ENCODE measurements around the gene CNTN4.

GRCh38 chr3:2477620-2478019 is 379.0 kb downstream of the CNTN4 start:
- TF ChIP-seq, protein P1, sequence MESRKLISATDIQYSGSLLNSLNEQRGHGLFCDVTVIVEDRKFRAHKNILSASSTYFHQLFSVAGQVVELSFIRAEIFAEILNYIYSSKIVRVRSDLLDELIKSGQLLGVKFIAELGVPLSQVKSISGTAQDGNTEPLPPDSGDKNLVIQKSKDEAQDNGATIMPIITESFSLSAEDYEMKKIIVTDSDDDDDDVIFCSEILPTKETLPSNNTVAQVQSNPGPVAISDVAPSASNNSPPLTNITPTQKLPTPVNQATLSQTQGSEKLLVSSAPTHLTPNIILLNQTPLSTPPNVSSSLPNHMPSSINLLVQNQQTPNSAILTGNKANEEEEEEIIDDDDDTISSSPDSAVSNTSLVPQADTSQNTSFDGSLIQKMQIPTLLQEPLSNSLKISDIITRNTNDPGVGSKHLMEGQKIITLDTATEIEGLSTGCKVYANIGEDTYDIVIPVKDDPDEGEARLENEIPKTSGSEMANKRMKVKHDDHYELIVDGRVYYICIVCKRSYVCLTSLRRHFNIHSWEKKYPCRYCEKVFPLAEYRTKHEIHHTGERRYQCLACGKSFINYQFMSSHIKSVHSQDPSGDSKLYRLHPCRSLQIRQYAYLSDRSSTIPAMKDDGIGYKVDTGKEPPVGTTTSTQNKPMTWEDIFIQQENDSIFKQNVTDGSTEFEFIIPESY (IDR thresholded peaks at IDR 0.05): no peak
- TF ChIP-seq, protein P2, sequence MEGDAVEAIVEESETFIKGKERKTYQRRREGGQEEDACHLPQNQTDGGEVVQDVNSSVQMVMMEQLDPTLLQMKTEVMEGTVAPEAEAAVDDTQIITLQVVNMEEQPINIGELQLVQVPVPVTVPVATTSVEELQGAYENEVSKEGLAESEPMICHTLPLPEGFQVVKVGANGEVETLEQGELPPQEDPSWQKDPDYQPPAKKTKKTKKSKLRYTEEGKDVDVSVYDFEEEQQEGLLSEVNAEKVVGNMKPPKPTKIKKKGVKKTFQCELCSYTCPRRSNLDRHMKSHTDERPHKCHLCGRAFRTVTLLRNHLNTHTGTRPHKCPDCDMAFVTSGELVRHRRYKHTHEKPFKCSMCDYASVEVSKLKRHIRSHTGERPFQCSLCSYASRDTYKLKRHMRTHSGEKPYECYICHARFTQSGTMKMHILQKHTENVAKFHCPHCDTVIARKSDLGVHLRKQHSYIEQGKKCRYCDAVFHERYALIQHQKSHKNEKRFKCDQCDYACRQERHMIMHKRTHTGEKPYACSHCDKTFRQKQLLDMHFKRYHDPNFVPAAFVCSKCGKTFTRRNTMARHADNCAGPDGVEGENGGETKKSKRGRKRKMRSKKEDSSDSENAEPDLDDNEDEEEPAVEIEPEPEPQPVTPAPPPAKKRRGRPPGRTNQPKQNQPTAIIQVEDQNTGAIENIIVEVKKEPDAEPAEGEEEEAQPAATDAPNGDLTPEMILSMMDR (IDR thresholded peaks at IDR 0.05; ENCODE audit: low read depth, low read length, missing input control): no peak
- TF ChIP-seq JUND (IDR thresholded peaks at IDR 0.05) (no peak), NR2F2 (IDR thresholded peaks at IDR 0.05) (no peak), RAD21 (IDR thresholded peaks at IDR 0.05) (no peak), GABPA (IDR thresholded peaks at IDR 0.05 in 1 of 2, conservative IDR thresholded peaks at IDR 0.05 in 1 of 2) (no peak), REST (IDR thresholded peaks at IDR 0.05) (no peak), TAF1 (conservative IDR thresholded peaks at IDR 0.05) (no peak), YY1 (IDR thresholded peaks at IDR 0.05) (no peak), SP1 (IDR thresholded peaks at IDR 0.05) (no peak)

Data from liver (tissue), 3 donors.